IPS-18a (cell line): ENCODE results near the gene DACT3.
A peak's percentile ranks its signal among the peaks of the same experiment; 100 is the strongest.

Experiments used
- H3K27ac ChIP-seq: one replicate; pipeline ENCODE4 v1.5.1; 2013; ENCODE audit warnings: low read length
- H3K27me3 ChIP-seq: one replicate; pipeline ENCODE4 v1.6.1; 2013; ENCODE audit warnings: mild to moderate bottlenecking, low read length; ENCODE audit not compliant: control insufficient read depth, insufficient read depth
- H3K36me3 ChIP-seq: one replicate; pipeline ENCODE4 v1.6.1; 2013; ENCODE audit warnings: low read depth, low read length; ENCODE audit not compliant: control insufficient read depth
- H3K4me1 ChIP-seq: one replicate; pipeline ENCODE4 v1.6.1; 2013; ENCODE audit warnings: low read depth, low read length; ENCODE audit not compliant: control insufficient read depth
- H3K4me3 ChIP-seq: one replicate; pipeline ENCODE4 v1.5.1; 2013; ENCODE audit warnings: low read length
- H3K9ac ChIP-seq: one replicate; pipeline ENCODE4 v1.6.1; 2013; ENCODE audit warnings: mild to moderate bottlenecking, low read length, moderate library complexity
- H3K9me3 ChIP-seq: one replicate; pipeline ENCODE4 v1.6.1; 2013; ENCODE audit warnings: low read depth, low read length; ENCODE audit not compliant: control insufficient read depth

Gene DACT3

GRCh38 chr19:46644720-46645119, 16.3 kb downstream of the DACT3 start:
- Histone ChIP-seq H3K4me3 (no peak overlapping the region), H3K27ac (no peak overlapping the region), H3K9me3 (no peaks in the 10 kb centered on the region), H3K4me1 (no peaks in the 10 kb centered on the region), H3K36me3 (no peaks in the 10 kb centered on the region), H3K9ac (no peak overlapping the region), H3K27me3 (peaks cover 66% of the 10 kb centered on the region)

DNA sequence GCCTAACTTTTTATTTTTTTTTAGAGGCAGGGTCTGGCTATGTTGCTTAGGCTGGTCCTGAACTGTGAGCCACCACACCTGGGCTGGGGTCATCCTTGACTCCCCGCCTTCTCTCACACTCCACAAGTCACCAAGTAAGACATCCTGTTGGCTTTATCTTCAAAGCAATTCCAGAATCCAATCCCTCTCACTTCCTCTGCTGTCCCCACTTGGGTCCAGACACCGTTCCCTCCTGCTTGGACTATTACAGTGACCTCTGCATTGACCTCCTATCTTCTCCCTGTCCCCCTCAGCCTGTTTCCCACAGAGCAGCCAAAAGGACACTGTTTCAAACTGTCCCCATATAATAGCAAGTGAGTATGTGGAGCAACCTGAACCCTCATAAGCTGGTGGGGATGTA, 20.3 kb downstream of the DACT3 start:
- H3K36me3 ChIP-seq = no peaks in the 10 kb centered on the region
- no peak overlapping the region for H3K9ac ChIP-seq
- peaks cover 59% of the 10 kb centered on the region for H3K27me3 ChIP-seq
- no peaks in the 10 kb centered on the region for H3K4me1 ChIP-seq
- no peaks in the 10 kb centered on the region for H3K9me3 ChIP-seq
- no peak overlapping the region for H3K4me3 ChIP-seq
- no peak overlapping the region for H3K27ac ChIP-seq

DNA sequence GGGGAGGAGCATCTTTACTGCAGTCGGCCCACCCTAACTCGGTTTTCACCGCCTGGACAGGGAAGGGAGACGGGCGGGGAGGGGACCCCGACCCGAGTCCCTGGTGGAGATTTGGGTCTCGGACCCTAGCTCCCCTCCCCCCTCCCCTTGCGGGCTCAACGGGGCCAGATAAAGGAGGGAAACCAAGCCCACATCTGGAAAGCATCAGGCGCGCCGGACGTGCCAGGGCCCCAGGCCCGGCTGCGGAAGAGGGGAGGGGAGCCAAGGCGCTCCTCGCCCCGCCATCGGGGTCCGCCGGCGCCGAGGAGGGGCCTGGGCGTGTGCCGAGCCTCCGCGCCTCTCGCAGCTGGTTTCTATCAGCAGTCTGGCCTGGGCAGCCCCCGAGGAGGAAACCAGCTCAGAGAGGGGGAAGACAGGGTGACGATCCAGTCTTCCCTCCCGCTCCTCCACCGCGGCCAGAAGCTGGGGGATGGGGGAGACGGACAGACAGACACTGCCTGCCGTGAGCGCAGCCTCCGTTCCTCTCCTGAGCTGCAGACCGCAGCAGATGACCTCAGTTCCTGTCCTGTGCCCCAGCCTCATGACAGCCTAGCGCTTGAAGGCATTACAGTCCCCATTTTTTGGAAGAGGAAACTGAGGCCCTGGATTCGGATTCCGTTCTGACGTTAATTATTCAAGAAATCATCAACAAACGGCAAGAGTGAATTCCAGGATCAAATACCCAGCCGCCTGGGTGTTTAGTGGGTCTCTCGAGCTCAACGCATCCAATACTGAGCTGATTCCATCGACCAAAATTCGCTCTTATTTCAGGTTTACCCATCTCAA, 21.4 kb downstream of the DACT3 start:
- Histone ChIP-seq H3K27ac (no peak overlapping the region), H3K27me3 (peaks cover 62% of the 10 kb centered on the region), H3K4me3 (peak overlapping the region; percentile 56), H3K9me3 (no peaks in the 10 kb centered on the region), H3K4me1 (no peaks in the 10 kb centered on the region), H3K36me3 (no peaks in the 10 kb centered on the region), H3K9ac (no peak overlapping the region)

- H3K4me3 ChIP-seq = no peak overlapping the region
- H3K9me3 ChIP-seq = no peaks in the 10 kb centered on the region
- H3K27me3 ChIP-seq = peaks cover 77% of the 10 kb centered on the region
- H3K9ac ChIP-seq = no peak overlapping the region
- H3K36me3 ChIP-seq = no peaks in the 10 kb centered on the region
- H3K27ac ChIP-seq = no peak overlapping the region
- H3K4me1 ChIP-seq = no peaks in the 10 kb centered on the region
Observed at GRCh38 chr19:46637224-46637623, 23.8 kb downstream of the DACT3 start.

GRCh38 chr19:46635920-46636761, 24.8 kb downstream of the DACT3 start, which contains the start of gene GNG8:
TSS of gene GNG8 (minus strand) at chr19:46636202. CDS start at chr19:46634682, 1,520 bp downstream.
- Histone ChIP-seq H3K9me3 (no peaks in the 10 kb centered on the region), H3K36me3 (no peaks in the 10 kb centered on the region), H3K9ac (no peak within 1 kb of the TSS), H3K27me3 (peaks cover 68% of the 10 kb centered on the region), H3K27ac (no peak within 1 kb of the TSS), H3K4me1 (peaks cover 5% of the 10 kb centered on the region), H3K4me3 (peak within 1 kb of the TSS; percentile 70)

DNA sequence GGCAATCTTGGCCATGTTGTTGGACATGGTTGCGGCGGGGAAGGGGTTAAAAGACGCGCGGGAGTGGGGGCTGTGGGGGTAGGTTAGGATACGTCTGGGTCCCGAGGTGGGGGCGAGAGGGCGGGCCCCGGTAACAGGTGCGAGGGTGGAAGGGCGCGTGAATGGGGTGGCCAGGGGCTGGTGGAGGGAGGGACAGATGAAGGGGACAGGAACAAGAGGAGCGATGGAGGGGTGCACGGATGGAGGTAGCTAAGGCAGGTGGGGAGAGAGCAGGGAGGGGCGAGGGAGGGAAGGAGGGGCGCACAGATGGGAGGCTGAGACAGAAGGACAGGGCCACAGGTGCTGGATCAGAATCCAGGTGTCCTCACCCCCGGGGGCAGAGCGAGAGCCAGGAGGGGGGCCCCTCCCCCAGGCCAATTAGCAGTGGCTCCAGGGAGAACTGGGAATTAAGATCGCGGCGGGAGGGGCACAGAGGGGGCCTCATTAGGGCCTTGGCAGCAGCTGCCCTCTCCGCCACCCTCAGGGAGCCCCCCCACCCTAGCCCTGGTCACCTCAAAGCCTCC, 26.2 kb downstream of the DACT3 start:
- Histone ChIP-seq H3K4me3 (peak overlapping the region; percentile 70), H3K9ac (no peak overlapping the region), H3K4me1 (peaks cover 12% of the 10 kb centered on the region), H3K36me3 (no peaks in the 10 kb centered on the region), H3K27me3 (peaks cover 57% of the 10 kb centered on the region), H3K9me3 (no peaks in the 10 kb centered on the region), H3K27ac (no peak overlapping the region)

DNA sequence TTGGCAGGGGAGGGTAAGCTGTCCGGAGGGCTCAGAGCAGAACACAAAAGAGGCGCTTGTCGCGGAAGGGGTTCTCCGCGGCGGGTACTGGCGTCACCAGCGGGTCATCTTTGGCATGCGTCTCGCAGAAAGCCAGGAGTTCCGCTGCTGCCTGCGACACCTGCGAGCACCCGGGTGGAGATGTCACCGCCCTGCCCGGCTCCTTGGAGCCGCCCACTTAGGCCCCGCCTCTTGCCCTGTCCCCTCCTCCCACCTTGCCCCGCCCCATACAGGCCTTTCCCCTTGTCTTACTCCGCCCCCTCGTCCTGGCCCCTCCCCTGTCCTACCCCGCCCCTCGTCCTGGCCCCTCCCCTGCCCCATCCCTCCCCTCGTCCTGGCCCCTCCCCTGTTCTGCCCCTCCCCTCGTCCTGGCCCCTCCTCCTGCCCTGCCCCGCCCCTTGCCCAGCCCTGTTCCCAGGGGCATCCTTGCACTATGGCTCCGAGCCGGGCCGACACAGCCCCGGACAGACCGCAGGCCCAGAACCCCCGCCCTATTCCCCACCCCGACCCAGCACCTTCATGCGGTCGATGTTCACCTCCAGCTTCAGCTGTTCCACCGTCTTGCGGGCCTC, 26.8 kb downstream of the DACT3 start:
- H3K9ac ChIP-seq = no peak overlapping the region
- H3K36me3 ChIP-seq = no peaks in the 10 kb centered on the region
- H3K27ac ChIP-seq = no peak overlapping the region
- peaks cover 12% of the 10 kb centered on the region for H3K4me1 ChIP-seq
- peak overlapping the region; percentile 70 for H3K4me3 ChIP-seq
- H3K9me3 ChIP-seq = no peaks in the 10 kb centered on the region
- peaks cover 56% of the 10 kb centered on the region for H3K27me3 ChIP-seq

DNA sequence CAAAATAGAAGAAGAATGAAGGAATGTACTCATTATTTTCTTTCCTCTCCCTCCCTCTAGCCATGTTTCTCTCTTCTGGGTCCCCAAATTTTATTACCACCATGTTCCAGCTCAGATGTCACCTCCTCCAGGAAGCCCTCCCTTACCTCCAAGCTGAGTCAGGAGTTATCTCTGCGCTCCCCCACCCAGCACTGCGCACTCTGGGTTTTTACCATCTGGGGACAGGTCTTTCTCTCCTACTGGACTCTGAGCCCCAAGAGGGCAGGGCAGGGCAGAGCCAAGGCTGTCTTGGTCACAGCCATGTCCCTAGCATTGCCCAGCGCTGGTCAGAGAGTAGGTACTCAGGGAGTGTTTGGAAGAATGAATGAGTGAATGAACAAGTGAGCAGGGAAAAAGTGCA, 27.9 kb downstream of the DACT3 start:
- H3K9ac ChIP-seq = no peak overlapping the region
- H3K36me3 ChIP-seq = no peaks in the 10 kb centered on the region
- peaks cover 12% of the 10 kb centered on the region for H3K4me1 ChIP-seq
- no peaks in the 10 kb centered on the region for H3K9me3 ChIP-seq
- H3K27me3 ChIP-seq = peaks cover 52% of the 10 kb centered on the region
- H3K4me3 ChIP-seq = no peak overlapping the region
- no peak overlapping the region for H3K27ac ChIP-seq

DNA sequence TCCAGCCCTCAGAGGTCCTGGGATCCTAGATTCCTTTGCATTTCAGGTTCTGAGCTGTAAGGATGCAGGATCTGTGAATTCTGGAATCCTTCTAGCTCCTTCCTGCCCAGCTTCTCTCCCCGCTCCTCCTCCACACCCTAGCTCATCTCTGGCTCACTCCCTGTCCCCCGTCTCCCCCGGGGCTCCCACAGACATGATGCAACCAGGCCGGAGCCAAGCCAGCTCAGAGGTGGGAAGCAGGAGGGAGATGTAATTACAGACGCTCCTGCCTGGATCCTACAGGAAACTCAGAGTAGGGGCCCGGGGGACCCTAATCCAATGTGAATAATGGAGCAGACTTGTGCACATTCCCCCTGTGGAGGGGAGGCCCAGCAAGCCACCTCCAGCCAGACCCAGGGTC, 29.5 kb downstream of the DACT3 start:
- Histone ChIP-seq H3K9ac (no peak overlapping the region), H3K27ac (no peak overlapping the region), H3K27me3 (peaks cover 35% of the 10 kb centered on the region), H3K36me3 (no peaks in the 10 kb centered on the region), H3K4me1 (peaks cover 12% of the 10 kb centered on the region), H3K4me3 (no peak overlapping the region), H3K9me3 (no peaks in the 10 kb centered on the region)

- Histone ChIP-seq H3K27me3 (peaks cover 27% of the 10 kb centered on the region), H3K27ac (no peak overlapping the region)
Observed at GRCh38 chr19:46630586-46631205, 30.3 kb downstream of the DACT3 start.

DNA sequence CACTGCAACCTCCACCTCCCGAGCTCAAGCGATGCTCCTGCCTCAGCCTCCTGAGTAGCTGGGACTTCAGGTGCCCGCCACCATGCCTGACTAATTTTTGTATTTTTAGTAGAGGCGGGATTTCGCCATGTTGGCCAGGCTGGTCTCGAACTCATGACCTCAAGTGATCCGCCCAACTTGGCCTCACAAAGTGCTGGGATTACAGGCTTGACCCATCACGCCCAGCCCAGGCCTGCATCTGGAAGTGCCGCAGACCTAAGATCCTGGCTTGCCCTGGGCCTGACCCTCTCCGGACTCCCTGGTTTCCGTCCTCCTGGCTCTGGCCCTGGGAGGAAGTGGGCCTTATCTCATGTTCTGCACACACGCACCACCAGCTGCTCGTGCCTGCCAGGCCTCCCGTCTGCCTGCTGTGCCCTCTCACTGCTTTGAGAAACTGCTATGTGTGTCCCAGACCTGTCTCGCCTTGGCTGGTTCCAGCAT, 31.4 kb downstream of the DACT3 start:
- no peaks in the 10 kb centered on the region for H3K36me3 ChIP-seq
- no peak overlapping the region for H3K9ac ChIP-seq
- H3K4me3 ChIP-seq = no peak overlapping the region
- H3K4me1 ChIP-seq = peaks cover 12% of the 10 kb centered on the region
- no peak overlapping the region for H3K27ac ChIP-seq
- H3K27me3 ChIP-seq = peaks cover 18% of the 10 kb centered on the region
- H3K9me3 ChIP-seq = no peaks in the 10 kb centered on the region

More at GRCh38 chr19:46630586-46631205, 30.3 kb downstream of the DACT3 start:
- H3K9ac ChIP-seq = no peak overlapping the region
- no peaks in the 10 kb centered on the region for H3K36me3 ChIP-seq
- peaks cover 12% of the 10 kb centered on the region for H3K4me1 ChIP-seq
- no peak overlapping the region for H3K4me3 ChIP-seq
- H3K9me3 ChIP-seq = no peaks in the 10 kb centered on the region
